NCI-H1417 treated with DMSO at 0.1 percent for 48 hours (cell line): ENCODE measurements around the gene NELFCD.
"Not testable (repeated sequence)": the region's sequence is repeated elsewhere in the genome, so short reads cannot be mapped to it uniquely, and the experiment has no call there.

Experiments used
- DNase-seq: peaks from one replicate; lab custom pipeline; 2025; lab: John Stamatoyannopoulos, UW

Gene NELFCD

DNA sequence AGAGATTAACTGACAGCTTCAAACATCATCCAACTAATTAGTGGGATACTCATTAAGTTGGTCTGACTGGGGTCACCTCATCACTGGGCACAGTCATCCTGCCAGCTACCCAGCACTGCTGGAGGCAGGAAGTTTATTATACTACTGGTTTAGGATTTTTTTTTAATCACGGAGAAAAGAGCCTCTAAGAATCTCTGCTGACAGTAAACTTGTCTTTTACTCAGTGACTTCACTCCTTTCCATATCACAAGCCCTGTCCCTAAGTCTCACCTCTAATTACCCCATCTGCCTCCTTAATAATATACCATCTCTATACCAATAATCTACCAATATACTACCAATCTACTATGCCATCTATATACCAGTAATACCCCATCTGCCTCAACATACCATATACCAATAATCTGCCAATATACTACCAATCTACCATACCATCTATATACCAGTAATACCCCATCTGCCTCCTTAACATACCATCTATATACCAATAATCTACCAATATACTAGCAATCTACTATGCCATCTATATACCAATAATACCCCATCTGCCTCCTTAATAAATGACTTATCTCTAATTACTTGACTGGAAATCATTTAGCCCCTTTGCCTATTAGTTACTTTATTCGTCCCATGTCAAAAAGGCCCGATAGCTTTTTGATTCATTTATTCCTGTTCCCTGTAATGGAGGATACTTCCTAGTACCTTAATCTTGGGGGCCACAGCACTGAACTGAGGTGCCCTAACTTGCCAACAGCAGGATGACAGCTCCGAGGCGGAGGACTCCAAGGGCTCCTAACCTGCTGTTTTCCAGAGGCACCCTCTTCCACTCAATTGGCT is 46.1 kb downstream of the NELFCD start:
- no peak for DNase-seq

DNA sequence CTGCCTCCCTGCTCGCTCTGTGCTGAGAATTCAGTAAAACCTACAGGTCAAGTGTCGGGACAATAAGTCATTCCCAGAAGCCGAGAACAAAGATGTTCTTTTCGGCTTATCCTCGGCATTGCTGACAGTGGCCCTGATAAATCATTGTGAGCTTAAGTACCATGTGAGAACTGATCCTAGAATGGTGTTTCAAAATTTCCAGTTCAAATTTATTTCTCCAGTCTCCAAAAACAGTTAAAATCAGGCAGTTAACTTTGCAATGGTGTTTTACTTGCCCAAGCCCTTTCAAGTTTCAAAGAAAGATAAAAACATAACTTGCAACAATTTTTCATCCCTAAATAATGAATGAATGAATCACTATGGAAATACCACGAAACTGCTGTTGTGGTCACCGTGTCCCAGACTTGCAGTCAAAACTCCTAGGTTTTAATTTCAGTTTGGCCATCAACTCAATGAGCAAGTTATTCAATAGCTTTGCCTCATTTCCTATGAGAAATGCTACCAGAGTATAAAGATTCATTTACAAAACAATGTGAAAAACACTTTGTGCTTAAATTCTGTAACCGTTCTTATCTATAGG is 46.8 kb downstream of the NELFCD start:
- no peak for DNase-seq

DNA sequence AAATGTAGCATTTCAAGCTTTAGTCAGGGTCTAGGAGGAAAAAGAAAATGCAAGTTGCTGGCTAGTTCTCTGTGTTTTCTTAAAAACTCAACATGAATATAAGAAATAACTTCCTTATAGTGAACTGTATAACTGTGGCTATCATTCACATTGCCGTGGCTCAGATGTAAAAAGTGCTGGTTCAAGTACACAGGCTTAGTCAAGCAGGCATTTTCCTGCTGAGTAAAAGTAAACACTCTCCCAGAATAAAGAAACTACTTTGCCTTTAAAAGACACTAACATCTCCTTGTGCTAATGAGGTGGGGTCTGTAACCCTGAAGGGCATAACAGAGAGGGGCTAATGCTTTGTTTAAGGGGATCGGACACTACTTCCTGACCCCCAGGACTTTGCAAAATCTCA is 47.8 kb downstream of the NELFCD start:
- no peak for DNase-seq

DNA sequence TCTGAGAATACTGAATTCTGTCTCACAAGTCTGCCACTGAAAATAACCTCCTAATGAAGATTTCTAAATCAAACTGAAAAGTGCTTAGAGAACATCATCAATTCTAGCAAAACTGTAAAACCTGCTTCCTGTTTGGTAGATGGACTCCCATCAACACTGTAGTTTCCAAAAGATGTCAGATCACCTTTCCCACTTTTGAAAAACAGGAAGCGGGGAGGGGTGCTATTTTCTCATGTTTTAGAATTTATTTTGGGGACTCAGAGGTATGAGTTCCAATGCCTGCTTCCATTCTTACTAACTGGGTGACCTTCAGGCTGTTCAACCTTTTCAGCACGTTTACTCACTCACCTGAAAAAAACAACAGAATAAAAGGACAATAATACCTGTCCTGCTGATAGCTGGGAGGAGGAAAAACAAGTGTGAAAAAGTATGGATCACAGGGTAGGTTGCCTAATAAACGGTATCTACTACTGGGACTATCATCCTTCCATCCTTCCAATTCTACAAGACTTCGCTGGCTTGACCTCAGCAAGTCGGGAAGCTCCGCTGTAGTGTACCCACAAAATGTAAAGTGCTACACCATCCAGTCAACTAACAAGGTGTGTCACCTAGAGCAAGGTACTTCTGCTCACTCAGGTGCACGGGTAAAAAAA is 50.0 kb downstream of the NELFCD start:
- no peak for DNase-seq

DNA sequence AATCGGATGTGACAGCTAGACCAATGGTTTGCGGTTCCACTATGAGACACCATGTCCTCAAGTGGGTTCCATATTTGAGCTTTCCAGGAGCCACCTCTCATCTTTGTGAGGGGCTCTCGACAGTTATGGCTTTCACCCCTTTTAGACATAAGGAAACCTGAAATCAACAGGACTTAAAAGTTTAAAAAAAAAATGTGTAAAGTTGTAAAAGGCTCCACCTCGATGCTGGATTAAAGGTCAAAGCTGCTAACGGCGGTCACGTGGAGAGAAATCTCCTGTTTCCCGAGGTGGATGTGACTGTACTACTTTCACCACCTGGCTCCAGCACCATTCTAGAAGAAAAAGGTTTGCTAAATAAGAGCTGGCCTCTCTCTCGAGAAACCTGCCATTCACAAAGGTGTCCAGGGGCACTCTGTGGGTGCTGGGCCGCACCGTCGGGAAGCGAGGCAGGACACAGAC is 50.5 kb downstream of the NELFCD start:
- DNase-seq: no peak

DNA sequence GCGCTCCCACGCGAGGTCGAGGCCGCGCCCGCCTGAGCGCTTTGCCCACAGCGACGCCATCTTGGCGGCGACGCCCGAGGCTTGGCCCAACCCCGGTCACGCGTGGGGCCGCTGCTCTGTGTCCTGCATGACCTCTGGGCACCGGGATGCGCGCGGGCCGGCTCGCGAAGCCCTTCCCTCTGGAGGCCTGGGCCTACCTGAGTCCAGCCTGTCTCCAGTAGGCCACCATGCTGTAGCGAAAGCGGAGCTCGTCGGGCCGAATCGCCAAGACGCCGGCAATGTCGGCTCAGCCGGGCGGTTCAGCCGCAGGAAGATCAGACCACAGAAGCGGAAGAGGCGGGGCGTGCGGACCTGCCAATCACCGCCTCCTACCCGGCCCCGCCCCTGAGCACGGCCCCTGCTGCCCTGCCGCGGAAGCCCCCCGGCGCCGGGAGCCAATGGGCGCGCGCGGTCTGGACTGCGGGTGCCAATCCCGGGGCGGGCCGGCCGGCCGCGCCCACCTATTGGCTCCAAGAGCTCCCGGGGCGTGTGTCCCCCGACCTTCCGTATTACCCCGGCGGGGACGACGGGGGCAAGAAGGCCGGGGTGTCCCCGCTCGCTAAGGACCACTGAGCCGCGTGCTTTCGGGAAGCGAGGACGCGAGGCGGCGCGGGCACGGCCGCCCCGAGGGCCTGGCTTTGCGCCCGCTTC is 51.1 kb downstream of the NELFCD start, which contains the start of gene ATP5F1E:
TSS of gene ATP5F1E (minus strand) at position 313 of the 690 bp plus-strand sequence. CDS start at position 229, 84 bp downstream.
- peak; percentile 93 for DNase-seq

DNA sequence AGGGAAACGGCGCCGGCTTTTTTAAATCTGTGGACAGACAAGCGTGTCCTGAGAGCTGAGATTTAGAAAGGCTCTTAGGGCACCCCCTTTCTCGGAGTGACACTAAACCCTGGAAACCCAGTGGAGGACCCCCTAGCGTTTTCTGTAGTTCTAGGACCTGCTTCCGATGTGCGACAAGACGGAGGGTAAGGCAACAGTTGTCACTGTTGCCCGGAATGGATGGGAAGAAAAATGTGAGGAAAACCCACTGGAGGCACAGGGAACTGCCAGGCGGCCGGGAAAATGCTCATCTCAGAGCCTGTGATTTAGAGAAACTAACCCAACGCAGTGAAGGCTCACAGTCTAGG is 51.6 kb downstream of the NELFCD start:
- DNase-seq: peak; percentile 93

DNA sequence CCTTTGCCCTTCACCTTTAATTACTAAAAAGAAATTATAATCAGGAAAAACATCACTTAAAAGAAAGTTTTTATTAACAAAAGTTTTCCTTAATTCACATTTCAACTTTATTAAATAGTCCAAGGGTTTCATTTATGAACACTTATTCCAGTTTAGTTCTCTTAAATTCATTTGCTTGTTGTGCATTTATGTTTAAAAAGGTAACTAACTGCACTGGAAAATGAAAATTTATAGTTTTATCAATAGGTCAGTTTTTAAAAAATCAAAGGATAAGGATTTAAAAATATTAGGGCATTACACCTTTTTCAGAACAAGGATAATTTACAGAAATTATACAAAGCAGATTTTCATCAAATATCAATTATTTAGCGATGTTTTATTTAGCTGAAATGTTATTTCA is 52.0 kb downstream of the NELFCD start:
- no peak for DNase-seq

DNA sequence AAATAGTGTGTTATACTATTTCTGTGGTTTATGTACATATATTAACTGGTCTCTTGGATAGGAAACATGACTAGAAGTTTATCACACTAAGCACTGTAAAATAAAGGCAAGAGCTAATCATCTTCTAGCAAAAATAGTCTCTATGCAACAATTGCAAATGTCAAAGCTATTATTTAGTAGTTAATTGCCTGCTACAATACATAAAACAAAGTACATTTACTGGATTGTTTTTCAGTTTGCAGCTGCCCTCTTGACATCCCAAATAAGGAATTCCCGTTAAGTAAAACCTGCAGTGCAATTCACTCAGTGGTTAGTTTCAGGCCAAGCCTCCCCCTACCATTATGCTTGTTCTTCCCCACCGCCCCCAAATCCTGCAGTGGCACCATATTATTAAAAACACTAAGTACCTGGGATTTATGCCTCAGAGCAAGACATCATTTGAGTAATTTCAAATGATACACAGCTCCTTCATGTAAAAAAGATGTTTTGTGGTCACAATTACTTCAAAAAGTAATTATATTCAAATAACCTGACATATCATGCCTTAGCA is 52.6 kb downstream of the NELFCD start:
- peak; percentile 77 for DNase-seq

DNA sequence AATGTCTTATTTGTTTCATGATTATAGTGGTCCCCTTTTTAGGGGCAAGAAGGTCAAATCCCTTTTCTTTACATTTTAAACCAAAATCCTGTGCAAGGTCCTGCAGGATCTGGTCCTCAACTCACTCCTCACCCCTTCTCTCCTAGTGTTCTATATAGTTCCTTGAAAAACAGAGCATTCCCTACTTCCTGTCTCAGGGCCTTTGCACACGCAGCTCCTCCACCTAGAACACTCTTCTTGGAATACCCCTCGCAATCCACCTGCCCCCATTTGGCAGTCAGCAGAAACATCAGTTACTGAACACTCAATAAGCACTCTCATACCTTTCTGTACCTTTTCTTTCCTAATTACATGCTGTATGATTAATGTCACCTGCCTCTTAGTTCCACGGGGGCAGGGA is 54.3 kb downstream of the NELFCD start:
- DNase-seq: no peak

DNA sequence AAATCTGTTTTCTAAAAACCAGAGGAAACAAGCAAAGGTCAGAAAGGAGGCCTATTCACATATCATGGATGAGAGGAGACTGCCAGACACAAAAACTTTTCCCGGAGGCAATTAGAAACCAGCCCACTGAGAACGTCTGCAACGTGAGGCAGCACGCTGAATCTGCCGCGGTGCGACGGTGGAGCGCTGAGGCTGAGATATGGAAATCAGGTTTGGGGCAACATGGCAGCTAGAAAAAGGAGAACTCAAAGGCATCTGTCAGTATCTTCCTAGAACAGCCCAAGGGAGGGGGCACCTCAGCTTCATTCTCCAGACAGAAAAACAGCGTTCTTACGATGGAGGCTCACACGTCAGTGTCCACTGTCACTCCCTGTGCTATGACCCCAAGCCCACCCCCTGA is 56.3 kb downstream of the NELFCD start:
- DNase-seq: no peak

DNA sequence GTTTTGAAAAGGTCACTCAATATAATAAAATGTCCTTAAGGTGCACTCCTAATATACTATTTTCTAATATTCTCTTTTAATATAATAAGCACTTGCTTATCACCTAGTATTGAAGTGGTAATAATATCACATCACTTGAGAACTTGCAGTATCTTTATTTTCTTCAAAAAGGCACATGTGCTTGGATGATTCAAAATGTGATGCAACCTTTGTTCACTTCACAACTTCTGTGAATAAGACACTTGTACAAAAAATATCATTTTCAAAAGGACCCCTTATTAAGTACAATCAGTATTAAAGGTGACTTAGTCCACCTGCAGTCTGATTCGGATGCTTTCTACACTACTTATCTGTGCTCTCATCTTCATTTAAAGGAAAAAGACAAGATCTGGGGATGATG is 58.2 kb downstream of the NELFCD start:
- no peak for DNase-seq

DNA sequence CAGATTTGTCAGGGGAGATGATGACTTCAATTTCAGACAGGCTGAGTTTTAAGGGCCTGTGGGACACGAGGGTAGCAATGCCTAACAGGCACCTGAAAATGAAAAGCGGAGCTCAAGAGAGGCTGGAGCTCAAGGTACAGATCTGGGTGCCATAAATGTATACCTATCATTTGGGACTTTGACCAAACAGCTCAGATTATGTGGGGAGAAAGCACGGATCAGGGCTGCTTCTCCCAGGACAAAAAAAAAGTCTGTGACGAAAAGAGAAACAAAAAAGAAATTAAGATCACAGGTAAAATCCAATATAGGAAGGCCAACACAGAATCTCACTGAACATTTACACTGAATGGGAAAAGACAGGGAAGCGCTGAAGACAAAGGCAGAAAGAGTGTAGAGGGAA is 59.6 kb downstream of the NELFCD start:
- no peak for DNase-seq

DNA sequence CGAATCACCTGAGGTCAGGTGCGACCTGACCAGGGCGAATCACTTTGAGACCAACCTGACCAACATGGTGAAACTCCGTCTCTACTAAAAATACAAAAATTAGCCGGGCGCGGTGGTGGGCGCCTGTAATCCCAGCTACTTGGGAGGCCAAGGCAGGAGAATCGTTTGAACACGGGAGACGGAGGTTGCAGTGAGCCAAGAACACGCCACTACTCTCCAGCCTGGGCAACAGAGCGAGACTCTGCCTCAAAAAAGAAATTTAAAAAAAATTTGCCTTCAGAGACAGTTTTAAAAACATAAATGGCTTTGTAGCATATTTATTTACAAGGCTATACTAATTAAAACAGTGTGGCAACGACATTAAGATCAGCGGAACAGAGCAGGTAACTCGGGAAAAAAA is 60.4 kb downstream of the NELFCD start:
- not testable (repeated sequence) for DNase-seq

DNA sequence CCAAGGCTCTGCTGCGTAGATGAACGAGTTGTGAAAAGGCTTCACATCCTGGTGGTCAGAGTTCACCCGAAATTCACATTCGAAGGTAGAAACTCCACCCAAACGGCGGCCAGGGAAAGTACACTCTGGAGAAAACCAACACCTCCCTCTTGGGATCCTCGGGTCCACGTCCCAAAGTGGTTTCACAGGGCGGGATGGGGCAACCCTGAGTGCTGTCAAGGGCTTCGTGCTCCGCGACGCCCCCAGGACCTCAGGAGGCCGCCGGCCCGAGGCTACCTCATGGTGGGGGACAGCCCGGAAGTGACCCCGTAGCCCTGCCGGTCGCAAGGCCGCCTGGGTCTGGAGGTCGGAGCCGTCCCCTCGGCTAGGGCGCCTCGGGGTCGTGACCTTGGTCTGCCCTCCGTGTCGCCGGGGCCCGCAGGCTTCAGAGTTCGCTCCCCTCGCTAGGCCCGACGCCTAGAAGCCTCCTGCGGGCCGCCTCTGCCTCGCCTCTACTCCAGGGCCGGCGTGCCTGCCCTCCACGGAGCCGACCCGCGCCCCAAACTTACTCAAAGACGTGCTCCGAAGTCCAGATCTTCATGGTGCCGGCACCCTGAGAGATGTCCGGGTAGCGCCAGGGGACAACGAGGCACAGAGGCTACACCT is 61.2 kb downstream of the NELFCD start, which contains the start of gene PRELID3B:
TSS of gene PRELID3B (minus strand) at position 636 of the 645 bp plus-strand sequence. CDS start at position 580, 56 bp downstream.
- no peak for DNase-seq

DNA sequence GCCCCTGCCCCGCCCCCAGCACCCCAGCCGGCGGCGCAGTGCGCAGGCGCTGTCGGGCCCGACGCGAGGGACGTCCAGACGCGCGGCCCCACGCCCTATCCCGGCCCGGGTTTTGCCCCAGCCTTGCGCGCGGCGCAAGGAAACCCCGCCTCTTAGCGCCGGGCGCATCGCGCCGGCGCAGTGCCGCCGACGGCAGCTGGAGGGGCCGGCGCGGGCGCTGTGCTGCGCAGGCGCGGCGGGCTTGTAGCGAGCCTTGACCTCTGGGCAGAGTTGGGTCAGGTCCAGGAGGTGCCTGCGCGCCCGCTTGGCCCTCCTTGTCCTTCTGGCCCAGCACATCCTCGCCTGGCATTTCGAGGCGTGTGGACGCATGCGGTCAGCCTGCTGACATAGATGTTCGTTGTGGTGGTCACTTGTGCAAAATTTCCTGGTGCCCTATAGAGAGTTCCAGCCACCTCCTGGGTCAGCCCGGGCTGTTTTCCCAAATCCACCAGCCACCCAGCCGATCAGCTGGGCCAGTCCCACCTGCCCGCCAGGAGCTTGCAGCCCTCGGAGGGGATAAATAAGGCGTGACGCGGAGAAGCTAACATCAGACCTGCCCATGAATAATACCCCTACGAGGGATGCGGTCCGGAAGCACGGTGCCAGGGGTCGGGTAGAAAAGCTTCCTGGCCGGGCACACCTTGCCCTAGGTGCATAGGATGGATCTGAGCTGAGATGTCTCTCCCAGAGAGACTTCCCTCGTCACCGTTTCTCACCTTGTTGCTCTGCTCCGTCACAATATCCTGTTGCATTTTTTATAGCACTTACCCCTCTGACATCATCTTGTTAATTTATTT is 62.0 kb downstream of the NELFCD start:
- no peak for DNase-seq

DNA sequence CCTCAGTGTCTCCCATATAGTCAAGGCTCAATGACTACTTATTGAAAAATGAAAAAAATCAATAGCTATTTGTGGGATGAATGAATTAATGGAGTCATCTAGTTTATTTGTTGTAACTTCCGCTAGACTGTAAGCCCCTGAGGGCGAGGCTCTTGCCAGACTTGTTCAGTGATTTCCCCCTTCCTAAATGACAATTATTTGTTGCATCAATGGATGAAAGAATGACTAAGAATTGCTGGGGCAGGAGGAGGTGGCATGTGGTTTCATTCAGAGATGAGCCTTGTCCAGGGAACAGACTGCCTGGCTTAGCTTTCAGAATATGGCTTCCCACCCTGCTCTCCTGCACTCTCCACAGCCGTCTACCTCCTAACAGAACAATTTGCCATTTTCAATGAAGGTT is 62.6 kb downstream of the NELFCD start:
- no peak for DNase-seq

DNA sequence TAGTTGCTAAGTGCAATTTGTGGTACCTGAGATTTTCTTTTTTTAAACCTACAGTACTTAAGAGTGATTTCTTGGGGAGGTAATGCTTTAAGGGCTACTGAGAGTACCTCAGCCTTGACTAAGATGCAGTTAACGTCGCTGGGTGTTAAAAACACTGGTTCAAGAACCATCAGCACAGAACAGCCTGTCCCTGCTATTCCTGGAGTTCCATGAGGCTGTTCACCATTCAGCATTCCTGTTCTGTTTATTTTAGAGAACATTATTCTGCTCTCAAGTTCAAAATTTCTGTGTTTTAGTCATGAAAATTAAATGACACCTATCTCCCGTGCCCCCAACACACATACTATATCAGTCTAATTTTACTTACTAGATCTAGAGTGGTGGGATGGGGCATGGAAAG is 63.2 kb downstream of the NELFCD start:
- DNase-seq: no peak
